ENCODE data around the gene TRIM29. TPM values are rescaled to one million over a fixed set of nuclear protein-coding genes. Genes with fewer than 3 reads are reported as not detected.
A peak's percentile ranks its signal among the peaks of the same experiment; 100 is the strongest.

TRIM29 gene
- total and polyA plus RNA-seq, 12 donors: 0.17 to 0.64 (median 0.30) TPM; not detected in 9

DNA sequence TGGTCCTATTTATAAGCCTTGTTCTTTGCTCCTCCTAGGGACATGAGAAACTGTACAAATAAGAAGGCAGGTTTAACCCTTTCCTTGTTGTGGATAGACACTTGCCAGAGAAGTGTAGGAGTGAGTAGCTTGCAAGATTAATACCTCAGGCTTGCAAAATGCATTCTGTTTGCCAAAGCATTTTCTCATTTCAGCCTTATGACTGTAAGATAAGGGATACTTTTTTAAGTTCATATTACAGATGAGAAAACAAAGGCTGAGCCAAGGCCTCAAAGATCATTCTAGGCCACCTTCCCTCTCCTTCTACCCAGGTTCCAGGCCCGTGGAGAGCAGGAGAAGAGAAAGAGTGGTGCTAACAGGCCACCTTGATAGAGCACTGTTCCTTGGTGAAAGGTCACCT is 46.8 kb downstream of the TRIM29 start:
- 50 to 56% methylated on average over 1 of the region's 1 CpG for WGBS, 2 donors
- H3K27me3 ChIP-seq: peaks cover 0 to 7% (median 4%) of the 10 kb centered on the region in 7 donors
- peaks cover 0 to 15% (median 5%) of the 10 kb centered on the region in 9 donors for H3K4me1 ChIP-seq
- no peaks in the 10 kb centered on the region for H3K36me3 ChIP-seq
- DNase-seq (no peak), ATAC-seq (no peak)
- intact Hi-C loops (cut with DNase I): no loop called here
- TF ChIP-seq, protein P1, sequence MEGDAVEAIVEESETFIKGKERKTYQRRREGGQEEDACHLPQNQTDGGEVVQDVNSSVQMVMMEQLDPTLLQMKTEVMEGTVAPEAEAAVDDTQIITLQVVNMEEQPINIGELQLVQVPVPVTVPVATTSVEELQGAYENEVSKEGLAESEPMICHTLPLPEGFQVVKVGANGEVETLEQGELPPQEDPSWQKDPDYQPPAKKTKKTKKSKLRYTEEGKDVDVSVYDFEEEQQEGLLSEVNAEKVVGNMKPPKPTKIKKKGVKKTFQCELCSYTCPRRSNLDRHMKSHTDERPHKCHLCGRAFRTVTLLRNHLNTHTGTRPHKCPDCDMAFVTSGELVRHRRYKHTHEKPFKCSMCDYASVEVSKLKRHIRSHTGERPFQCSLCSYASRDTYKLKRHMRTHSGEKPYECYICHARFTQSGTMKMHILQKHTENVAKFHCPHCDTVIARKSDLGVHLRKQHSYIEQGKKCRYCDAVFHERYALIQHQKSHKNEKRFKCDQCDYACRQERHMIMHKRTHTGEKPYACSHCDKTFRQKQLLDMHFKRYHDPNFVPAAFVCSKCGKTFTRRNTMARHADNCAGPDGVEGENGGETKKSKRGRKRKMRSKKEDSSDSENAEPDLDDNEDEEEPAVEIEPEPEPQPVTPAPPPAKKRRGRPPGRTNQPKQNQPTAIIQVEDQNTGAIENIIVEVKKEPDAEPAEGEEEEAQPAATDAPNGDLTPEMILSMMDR (IDR thresholded peaks at IDR 0.05): no peak
- H3K4me3 ChIP-seq: no peak overlapping the region
- H3K9me3 ChIP-seq: no peaks in the 10 kb centered on the region
- H3K27ac ChIP-seq: no peak overlapping the region

DNA sequence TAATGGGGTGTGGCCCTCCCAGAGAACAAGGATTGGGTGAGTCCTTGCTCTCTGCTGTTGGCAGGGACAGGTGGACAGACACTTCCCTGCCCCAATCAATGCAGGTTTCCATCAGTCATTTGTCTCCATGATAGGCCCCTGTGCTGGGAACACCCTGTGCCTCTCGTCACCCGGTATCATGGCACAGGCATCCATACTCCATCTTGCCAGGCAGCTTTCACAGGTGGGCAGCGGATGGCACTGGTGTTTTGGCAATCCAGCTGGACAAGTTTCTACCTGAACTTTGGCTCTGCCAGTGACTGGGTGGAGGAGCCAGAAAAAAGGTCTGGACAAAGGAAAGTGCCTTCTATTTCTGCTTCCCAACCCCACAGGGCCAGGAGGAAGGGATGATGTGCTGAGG is 47.5 kb downstream of the TRIM29 start:
- no peaks in the 10 kb centered on the region for H3K36me3 ChIP-seq
- H3K4me1 ChIP-seq: peaks cover 0 to 15% (median 5%) of the 10 kb centered on the region in 9 donors
- no peak overlapping the region for H3K27ac ChIP-seq

DNA sequence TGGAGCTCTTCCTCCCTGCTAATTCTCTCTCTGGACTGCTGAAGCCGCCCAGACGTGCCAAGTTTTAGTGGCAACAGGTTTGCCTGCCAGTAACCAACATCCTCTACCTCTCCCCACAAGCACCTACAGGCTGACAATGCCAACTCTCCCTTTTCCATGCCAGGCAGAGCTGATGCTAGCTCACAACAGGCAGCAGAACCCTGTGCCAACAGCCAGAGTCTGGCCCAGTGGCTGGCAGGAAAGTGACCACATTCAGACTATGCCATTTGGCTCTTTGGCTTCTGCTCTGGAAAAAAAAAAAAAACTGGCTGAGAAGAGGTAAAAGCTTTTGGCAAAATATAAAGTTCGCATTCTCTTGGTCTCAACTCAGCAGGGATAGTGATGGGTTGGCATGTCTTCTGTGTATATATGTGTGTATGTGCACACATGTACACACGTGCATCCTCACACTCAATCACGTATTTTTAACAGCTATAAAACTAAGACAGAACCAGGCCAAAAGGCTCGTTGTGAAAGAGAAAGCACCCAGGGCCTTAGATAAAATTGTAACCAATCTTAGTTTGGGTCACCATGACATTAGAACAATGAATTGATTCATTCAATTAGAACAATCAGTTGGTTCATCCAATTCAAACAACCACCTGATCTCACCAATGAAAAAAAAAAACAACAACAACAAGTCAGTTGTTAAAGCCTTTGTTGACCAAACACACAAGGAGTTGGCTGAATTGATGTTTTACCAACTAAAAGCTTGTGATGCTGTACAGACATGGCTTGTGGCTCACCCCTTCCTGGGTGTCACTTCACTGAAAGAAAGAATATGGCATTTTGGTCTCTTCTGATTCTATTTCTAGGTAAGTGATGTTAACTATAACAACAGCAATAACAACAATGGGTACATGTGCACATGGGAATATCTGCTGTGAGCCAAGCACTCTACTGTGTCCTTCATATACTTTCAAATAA is 48.6 kb downstream of the TRIM29 start:
- WGBS, 2 donors: 61 to 70% methylated on average over 6 of the region's 6 CpGs
- intact Hi-C loops (cut with DNase I): no loop called here
- Histone ChIP-seq H3K4me3 (no peak overlapping the region), H3K36me3 (no peaks in the 10 kb centered on the region), H3K9me3 (no peaks in the 10 kb centered on the region), H3K27ac (no peak overlapping the region), H3K27me3 (no peaks in the 10 kb centered on the region), H3K4me1 (peaks cover 0 to 15% (median 5%) of the 10 kb centered on the region in 9 donors)
- TF ChIP-seq, protein P1 (IDR thresholded peaks at IDR 0.05): no peak
- peak in 1 of 2 donors; percentile 8 for DNase-seq
- peak in 6 of 8 donors; percentile 25 to 67 (median 50) for ATAC-seq

More for the DNA sequence above, 47.5 kb downstream of the TRIM29 start:
- no peaks in the 10 kb centered on the region for H3K27me3 ChIP-seq
- DNase-seq: no peak
- no peaks in the 10 kb centered on the region for H3K9me3 ChIP-seq
- TF ChIP-seq, protein P1 (IDR thresholded peaks at IDR 0.05): no peak
- intact Hi-C loops (cut with DNase I): no loop called here
- 90 to 93% methylated on average over 3 of the region's 3 CpGs for WGBS, 2 donors
- no peak for ATAC-seq
- H3K4me3 ChIP-seq: no peak overlapping the region

DNA sequence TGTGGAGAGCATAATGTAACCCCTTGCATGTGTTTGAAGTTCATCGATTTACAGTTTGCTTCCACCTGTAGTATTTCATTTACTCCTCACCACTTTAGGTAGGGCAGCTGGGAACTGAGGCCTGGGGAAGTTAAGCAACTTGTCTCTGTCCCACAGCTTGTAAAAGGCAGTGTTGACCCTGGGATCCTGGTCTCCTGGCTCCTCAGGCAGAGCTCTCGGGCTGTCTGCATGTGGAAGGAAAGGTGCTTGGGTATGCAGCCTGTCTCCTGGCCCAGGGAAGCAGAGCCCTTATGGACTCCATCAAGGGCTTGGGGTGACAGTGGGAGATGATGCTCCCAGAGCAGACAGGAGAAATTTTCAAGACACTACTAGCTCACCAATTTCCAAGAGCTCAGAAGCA is 49.9 kb downstream of the TRIM29 start:
- WGBS, 2 donors: 92 to 94% methylated on average over 2 of the region's 2 CpGs
- peaks cover 0 to 15% (median 5%) of the 10 kb centered on the region in 9 donors for H3K4me1 ChIP-seq
- H3K27me3 ChIP-seq: no peaks in the 10 kb centered on the region
- intact Hi-C loops (cut with DNase I): no loop called here
- no peak overlapping the region for H3K27ac ChIP-seq
- no peak overlapping the region for H3K4me3 ChIP-seq
- H3K9me3 ChIP-seq: no peaks in the 10 kb centered on the region
- TF ChIP-seq, protein P1 (IDR thresholded peaks at IDR 0.05): no peak
- no peaks in the 10 kb centered on the region for H3K36me3 ChIP-seq
- ATAC-seq (no peak), DNase-seq (no peak)
